K562 (cell line): ENCODE measurements around the gene DTNBP1. TPM values are rescaled to one million over a fixed set of nuclear protein-coding genes. Genes with fewer than 3 reads are reported as not detected.

Experiments used
- ADNP ChIP-seq: fragments of 200-800 bp; sonication (Bioruptor generic); IDR thresholded peaks from 2 replicates; pipeline ENCODE4 v1.6.1; 2016; ENCODE audit warnings: missing genetic modification characterization, missing compliant biosample characterization
- ARID1B ChIP-seq: fragments of 450-650 bp; IDR thresholded peaks from 2 replicates; pipeline ENCODE4 v1.6.1; 2016; ENCODE audit warnings: antibody characterized with exemption, mild to moderate bottlenecking, inconsistent platforms
- BACH1 ChIP-seq: fragments of 200-800 bp; sonication (Bioruptor generic); IDR thresholded peaks from 2 replicates; pipeline ENCODE4 v1.6.1; 2016; ENCODE audit warnings: missing genetic modification characterization, missing compliant biosample characterization
- BCL6 ChIP-seq: fragments of 250-450 bp; sonication (Bioruptor Pico); IDR thresholded peaks from 2 replicates; pipeline ENCODE4 v1.4.0; 2020
- CBFA2T3 ChIP-seq: fragments of 450-650 bp; IDR thresholded peaks from 2 replicates; pipeline ENCODE4 v1.6.1; 2017
- CCNT2 ChIP-seq: IDR thresholded peaks from 2 replicates; pipeline ENCODE4 v1.6.1; 2011; ENCODE audit warnings: borderline replicate concordance, low read depth, mild to moderate bottlenecking, moderate library complexity, mixed read lengths, low read length; ENCODE audit not compliant: insufficient read length; ENCODE audit errors: extremely low read depth
- DNMT1 ChIP-seq: fragments of 450-650 bp; IDR thresholded peaks from 2 replicates; pipeline ENCODE4 v1.6.1; 2016; ENCODE audit warnings: antibody characterized with exemption, mild to moderate bottlenecking
- DPF2 ChIP-seq: fragments of 450-650 bp; IDR thresholded peaks from 2 replicates; pipeline ENCODE4 v1.6.1; 2016
- E2F3 ChIP-seq: fragments of 250-450 bp; sonication (Bioruptor Pico); IDR thresholded peaks from 2 replicates; pipeline ENCODE4 v1.4.0; 2020; ENCODE audit warnings: mild to moderate bottlenecking
- EP400 ChIP-seq: fragments of 450-650 bp; IDR thresholded peaks from 2 replicates; pipeline ENCODE4 v1.6.1; 2017; ENCODE audit warnings: antibody characterized with exemption, mild to moderate bottlenecking, moderate library complexity
- HMG20B ChIP-seq: fragments of 250-450 bp; sonication (Bioruptor Pico); IDR thresholded peaks from 2 replicates; pipeline ENCODE4 v1.5.0; 2021; ENCODE audit warnings: mild to moderate bottlenecking
- IRF9 ChIP-seq: fragments of 450-650 bp; IDR thresholded peaks from 2 replicates; pipeline ENCODE4 v1.6.1; 2016; ENCODE audit warnings: missing biosample characterization, missing genetic modification characterization
- KDM2B ChIP-seq: fragments of 250-450 bp; sonication (Bioruptor Pico); IDR thresholded peaks from 2 replicates; pipeline ENCODE4 v1.8.0; 2021; ENCODE audit warnings: mild to moderate bottlenecking, moderate library complexity
- MCM7 ChIP-seq, 2 experiments: fragments of 450-650 bp; IDR thresholded peaks; 2 replicates each; pipeline ENCODE4 v1.6.1; 2016 to 2018
- MNT ChIP-seq, 2 experiments: fragments of 450-650 bp; conservative IDR thresholded peaks; 2 replicates each; pipeline ENCODE4 v1.6.1; 2017; ENCODE audit warnings: mild to moderate bottlenecking in 2 of 2, moderate library complexity in 2 of 2
- STAG1 ChIP-seq: sonication (generic); formaldehyde crosslinking; IDR thresholded peaks from 2 replicates; pipeline ENCODE4 v1.5.0; 2020; ENCODE audit warnings: missing genetic modification reagents, borderline replicate concordance
- TCFL5 ChIP-seq: fragments of 250-450 bp; sonication (Bioruptor Pico); conservative IDR thresholded peaks from 2 replicates; pipeline ENCODE4 v1.6.1; 2021; ENCODE audit warnings: mild to moderate bottlenecking, moderate library complexity, matching md5 sums
- ZBTB1 ChIP-seq: sonication (generic); formaldehyde crosslinking; IDR thresholded peaks from 2 replicates; pipeline ENCODE4 v1.8.1; 2023; ENCODE audit warnings: missing genetic modification reagents, low read depth, mild to moderate bottlenecking, borderline replicate concordance
- ZNF146 ChIP-seq: IDR thresholded peaks from one replicate; pipeline ENCODE4 v1.6.1; 2018; ENCODE audit warnings: missing compliant biosample characterization; ENCODE audit not compliant: unreplicated experiment
- ZNF217 ChIP-seq: sonication (generic); formaldehyde crosslinking; IDR thresholded peaks from 2 replicates; pipeline ENCODE4 v1.8.0; 2022; ENCODE audit warnings: mild to moderate bottlenecking, missing genetic modification reagents
- ZNF239 ChIP-seq: fragments of 250-450 bp; sonication (Bioruptor Pico); IDR thresholded peaks from 2 replicates; pipeline ENCODE4 v1.4.0; 2020; ENCODE audit warnings: mild to moderate bottlenecking
- ZNF253 ChIP-seq: fragments of 250-450 bp; sonication (Bioruptor Pico); conservative IDR thresholded peaks from 2 replicates; pipeline ENCODE4 v1.6.1; 2021; ENCODE audit warnings: mild to moderate bottlenecking
- ZNF324 ChIP-seq: fragments of 250-450 bp; sonication (Bioruptor Pico); IDR thresholded peaks from 2 replicates; pipeline ENCODE4 v1.4.0; 2020; ENCODE audit warnings: mild to moderate bottlenecking
- polyA plus RNA-seq, 8 experiments: library from polyadenylated mRNA; depleted of rRNA in 4 of 8; stranded (reverse) in 5 of 8; unstranded in 3 of 8; fragments of >200 nt; fragmentation: Nextera tagmentation in 2 of 8; fragmentation: Illumina TruSeq in 1 of 8; extraction: Ambion mirVana in 2 of 8; extraction: Trizol in 1 of 8; gene quantifications; 2 replicates each; pipeline versions ENCODE4 v1.2.1 to v1.2.3, GENCODE V29; 2011 to 2014; ENCODE audit warnings: inconsistent platforms in 1 of 8, missing spikeins in 1 of 8
- total RNA-seq, 7 experiments: library from RNA; depleted of rRNA in 6 of 7; stranded (reverse); fragments of >200 nt in 6 of 7; fragmentation: Illumina TruSeq in 2 of 7; extraction: Trizol in 2 of 7; gene quantifications; 2 replicates each; pipeline versions ENCODE4 v1.2.1 to v1.2.3, GENCODE V29; 2011 to 2021; ENCODE audit warnings: low replicate concordance in 1 of 7
- TF ChIP-seq, protein P1 (sequence below): fragments of 150-350 bp; IDR thresholded peaks from 2 replicates; pipeline ENCODE4 v1.6.1; 2014; ENCODE audit warnings: low read depth, mild to moderate bottlenecking, low read length, borderline replicate concordance

The DTNBP1 gene
- total and polyA plus RNA-seq, 9 of the 15 experiments (the other 6 are each of a cell fraction or from before 2014, with no cell fraction given): 16.7 to 54.5 (median 21.4) TPM

GRCh38 chr6:15555101-15556038, 107.5 kb downstream of the DTNBP1 start (continued):
- TF ChIP-seq, protein P1, sequence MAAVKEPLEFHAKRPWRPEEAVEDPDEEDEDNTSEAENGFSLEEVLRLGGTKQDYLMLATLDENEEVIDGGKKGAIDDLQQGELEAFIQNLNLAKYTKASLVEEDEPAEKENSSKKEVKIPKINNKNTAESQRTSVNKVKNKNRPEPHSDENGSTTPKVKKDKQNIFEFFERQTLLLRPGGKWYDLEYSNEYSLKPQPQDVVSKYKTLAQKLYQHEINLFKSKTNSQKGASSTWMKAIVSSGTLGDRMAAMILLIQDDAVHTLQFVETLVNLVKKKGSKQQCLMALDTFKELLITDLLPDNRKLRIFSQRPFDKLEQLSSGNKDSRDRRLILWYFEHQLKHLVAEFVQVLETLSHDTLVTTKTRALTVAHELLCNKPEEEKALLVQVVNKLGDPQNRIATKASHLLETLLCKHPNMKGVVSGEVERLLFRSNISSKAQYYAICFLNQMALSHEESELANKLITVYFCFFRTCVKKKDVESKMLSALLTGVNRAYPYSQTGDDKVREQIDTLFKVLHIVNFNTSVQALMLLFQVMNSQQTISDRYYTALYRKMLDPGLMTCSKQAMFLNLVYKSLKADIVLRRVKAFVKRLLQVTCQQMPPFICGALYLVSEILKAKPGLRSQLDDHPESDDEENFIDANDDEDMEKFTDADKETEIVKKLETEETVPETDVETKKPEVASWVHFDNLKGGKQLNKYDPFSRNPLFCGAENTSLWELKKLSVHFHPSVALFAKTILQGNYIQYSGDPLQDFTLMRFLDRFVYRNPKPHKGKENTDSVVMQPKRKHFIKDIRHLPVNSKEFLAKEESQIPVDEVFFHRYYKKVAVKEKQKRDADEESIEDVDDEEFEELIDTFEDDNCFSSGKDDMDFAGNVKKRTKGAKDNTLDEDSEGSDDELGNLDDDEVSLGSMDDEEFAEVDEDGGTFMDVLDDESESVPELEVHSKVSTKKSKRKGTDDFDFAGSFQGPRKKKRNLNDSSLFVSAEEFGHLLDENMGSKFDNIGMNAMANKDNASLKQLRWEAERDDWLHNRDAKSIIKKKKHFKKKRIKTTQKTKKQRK: no peak
- TF ChIP-seq CBFA2T3: peak; percentile 85
- peak; percentile 27 to 49; a peak in 1 of 4 replicates for TF ChIP-seq MNT (conservative IDR thresholded peaks at IDR 0.05)
- peak; percentile 53 for TF ChIP-seq EP400
- no peak for TF ChIP-seq DNMT1
- no peak for TF ChIP-seq CCNT2
- peak; percentile 77 for TF ChIP-seq BACH1 (tag)
- TF ChIP-seq ZNF217 (CRISPR knock-in tag): no peak
- no peak for TF ChIP-seq E2F3
- no peak for TF ChIP-seq BCL6 (CRISPR knock-in tag)
- peak; percentile 50; the same call in 1 of the 2 replicates for TF ChIP-seq TCFL5 (CRISPR knock-in tag)
- TF ChIP-seq STAG1: no peak
- TF ChIP-seq ZNF324 (CRISPR knock-in tag): peak; percentile 81
- peak; percentile 89 for TF ChIP-seq ARID1B
- peak; percentile 53 for TF ChIP-seq ZNF239 (CRISPR knock-in tag)
- TF ChIP-seq IRF9 (tag): peak; percentile 22; the same call in 1 of the 2 replicates
- no peak for TF ChIP-seq ZBTB1 (CRISPR knock-in tag)
- TF ChIP-seq DPF2: peak; percentile 87
- no peak for TF ChIP-seq MCM7 (IDR thresholded peaks at IDR 0.05)
- TF ChIP-seq KDM2B (CRISPR knock-in tag): 0 out of 2 replicates have a peak, but pooled peaks have one; percentile 18
- peak; percentile 40 for TF ChIP-seq ADNP
- TF ChIP-seq ZNF146 (CRISPR knock-in tag): no peak
- TF ChIP-seq HMG20B (CRISPR knock-in tag): no peak
- 0 out of 2 replicates have a peak, but pooled peaks have one; percentile 69 for TF ChIP-seq ZNF253 (CRISPR knock-in tag)
